H1 (cell line): Measurements from ENCODE around the gene KLF8.

Experiments
- SUZ12 ChIP-seq: fragments of 200-600 bp; sonication (generic); IDR thresholded peaks from 2 replicates; pipeline ENCODE4 v1.6.1; 2012; ENCODE audit warnings: mild to moderate bottlenecking, inconsistent platforms, low read length, moderate library complexity, mixed read lengths
- TF ChIP-seq, protein P1 (sequence below), 3 experiments: IDR thresholded peaks; 1 replicate in 2 of 3; 2 replicates in 1 of 3; pipeline versions ENCODE4 v1.5.1 to v1.6.1; 2011; ENCODE audit warnings: low read length in 3 of 3, mild to moderate bottlenecking in 3 of 3, inconsistent platforms in 2 of 3, low read depth in 1 of 3, moderate library complexity in 1 of 3; ENCODE audit not compliant: insufficient read depth in 1 of 3; ENCODE audit errors: control extremely low read depth in 1 of 3

DNA sequence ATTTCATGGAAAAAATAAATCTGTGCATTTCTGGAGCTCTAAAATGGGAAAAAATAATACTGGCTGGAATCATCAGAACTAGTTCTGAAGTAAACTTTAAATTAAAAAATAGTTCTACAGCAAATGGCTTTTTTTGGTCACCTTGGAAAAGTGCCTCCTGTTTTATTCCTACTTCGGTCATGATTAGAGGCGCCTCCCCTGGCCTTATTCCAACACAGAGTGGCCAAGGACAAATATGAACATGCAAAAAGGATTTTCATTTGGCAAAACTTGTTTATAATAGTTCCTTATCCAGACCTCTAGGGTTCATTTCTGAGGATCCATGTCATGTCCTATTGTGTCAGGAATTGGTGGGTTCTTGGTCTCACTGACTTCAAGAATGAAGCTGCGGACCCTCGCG lies 11.1 kb upstream of the KLF8 start:
- TF ChIP-seq, protein P1, sequence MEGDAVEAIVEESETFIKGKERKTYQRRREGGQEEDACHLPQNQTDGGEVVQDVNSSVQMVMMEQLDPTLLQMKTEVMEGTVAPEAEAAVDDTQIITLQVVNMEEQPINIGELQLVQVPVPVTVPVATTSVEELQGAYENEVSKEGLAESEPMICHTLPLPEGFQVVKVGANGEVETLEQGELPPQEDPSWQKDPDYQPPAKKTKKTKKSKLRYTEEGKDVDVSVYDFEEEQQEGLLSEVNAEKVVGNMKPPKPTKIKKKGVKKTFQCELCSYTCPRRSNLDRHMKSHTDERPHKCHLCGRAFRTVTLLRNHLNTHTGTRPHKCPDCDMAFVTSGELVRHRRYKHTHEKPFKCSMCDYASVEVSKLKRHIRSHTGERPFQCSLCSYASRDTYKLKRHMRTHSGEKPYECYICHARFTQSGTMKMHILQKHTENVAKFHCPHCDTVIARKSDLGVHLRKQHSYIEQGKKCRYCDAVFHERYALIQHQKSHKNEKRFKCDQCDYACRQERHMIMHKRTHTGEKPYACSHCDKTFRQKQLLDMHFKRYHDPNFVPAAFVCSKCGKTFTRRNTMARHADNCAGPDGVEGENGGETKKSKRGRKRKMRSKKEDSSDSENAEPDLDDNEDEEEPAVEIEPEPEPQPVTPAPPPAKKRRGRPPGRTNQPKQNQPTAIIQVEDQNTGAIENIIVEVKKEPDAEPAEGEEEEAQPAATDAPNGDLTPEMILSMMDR (IDR thresholded peaks at IDR 0.05; ENCODE audit: control extremely low read depth in 1 of 3, insufficient read depth in 1 of 3, low read depth in 1 of 3, low read length in 3 of 3): no peak
- TF ChIP-seq SUZ12: no peak
